MCF 10A (cell line): ENCODE measurements around the gene LRAT. TPM values are rescaled to one million over a fixed set of nuclear protein-coding genes. Genes with fewer than 3 reads are reported as not detected.

Source experiments
- BruUV-seq: library from RNA; stranded (reverse); fragments of 400-500 nt; replicated peaks from 2 replicates; lab custom pipeline; 2021; lab: Mats Ljungman, UMichigan
- CTCF ChIA-PET: fragments of 300-600 bp; sonication (Branson Sonifier 250); formaldehyde crosslinking; extraction: SDS; loops from one replicate; lab custom pipeline; 2021; ENCODE audit warnings: antibody characterized with exemption, inconsistent platforms; lab: Yijun Ruan, JAX
- POLR2A ChIA-PET: fragments of 300-600, 350-650 bp; sonication (Branson Sonifier 250); formaldehyde crosslinking; extraction: SDS; loops from one replicate; lab custom pipeline; 2020; ENCODE audit warnings: antibody characterized with exemption, inconsistent platforms; lab: Yijun Ruan, JAX
- DNase-seq: peaks from one replicate; pipeline ENCODE4 v3.0.0-alpha.2; 2018; ENCODE audit not compliant: unreplicated experiment
- H3K27ac Mint-ChIP-seq: one replicate; pipeline ENCODE4 v1.8.0; 2022; ENCODE audit warnings: mild to moderate bottlenecking, low read depth, mixed read lengths; ENCODE audit not compliant: unreplicated experiment
- H3K27me3 Mint-ChIP-seq: one replicate; pipeline ENCODE4 v1.8.0; 2022; ENCODE audit warnings: mixed read lengths; ENCODE audit not compliant: insufficient read depth, unreplicated experiment
- H3K36me3 Mint-ChIP-seq: one replicate; pipeline ENCODE4 v1.8.0; 2022; ENCODE audit warnings: mild to moderate bottlenecking, moderate library complexity, mixed read lengths; ENCODE audit not compliant: insufficient read depth, unreplicated experiment
- H3K4me1 Mint-ChIP-seq: one replicate; pipeline ENCODE4 v1.8.0; 2022; ENCODE audit warnings: mixed read lengths; ENCODE audit not compliant: insufficient read depth, unreplicated experiment
- H3K4me3 Mint-ChIP-seq: one replicate; pipeline ENCODE4 v1.8.0; 2022; ENCODE audit warnings: mild to moderate bottlenecking, moderate library complexity, mixed read lengths; ENCODE audit not compliant: unreplicated experiment
- H3K9me3 Mint-ChIP-seq: one replicate; pipeline ENCODE4 v1.8.0; 2022; ENCODE audit warnings: mixed read lengths; ENCODE audit not compliant: unreplicated experiment
- CTCF ChIP-seq: fragments of 200-600 bp; IDR thresholded peaks from one replicate; pipeline ENCODE4 v1.8.0; 2022; ENCODE audit warnings: antibody characterized with exemption, mild to moderate bottlenecking; ENCODE audit not compliant: unreplicated experiment
- intact Hi-C: fragments of 100-400 bp; cut with micrococcal nuclease; formaldehyde crosslinking; loops from 2 replicates; pipeline ENCODE4 v1.14.1; 2022
- total RNA-seq: library from RNA; stranded (reverse); gene quantifications from 2 replicates; pipeline ENCODE4 v1.2.3, GENCODE V29; 2022

Gene LRAT
- total RNA-seq, 1 experiment from 2014 or later = 5.8 TPM

GRCh38 chr4:154731756-154732155 is 12.0 kb upstream of the LRAT start:
- no peak for DNase-seq
- Mint-ChIP-seq H3K27me3 (no peaks in the 10 kb centered on the region), H3K9me3 (no peaks in the 10 kb centered on the region), H3K4me1 (peaks cover 9% of the 10 kb centered on the region), H3K36me3 (no peaks in the 10 kb centered on the region), H3K4me3 (no peak overlapping the region), H3K27ac (peak overlapping the region; percentile 2)
- intact Hi-C loops = no loop called here
- CTCF ChIA-PET = interaction anchor here (0.6 to 1.8 kb wide), 2 partner anchors 12 to 46 kb away, joined by 4 to 6 read pairs; partner anchors contain the start of gene LRAT
- POLR2A ChIA-PET = interaction anchor here (1.1 to 4.8 kb wide), 3 partner anchors 12 to 44 kb away, joined by 3 to 25 read pairs (median 17); partner anchors contain the start of gene LRAT
- no peak for TF ChIP-seq CTCF
- no TSS peak for BruUV-seq

GRCh38 chr4:154732669-154733068 is 11.1 kb upstream of the LRAT start:
- no TSS peak for BruUV-seq
- H3K27ac Mint-ChIP-seq = peak overlapping the region; percentile 2
- H3K4me3 Mint-ChIP-seq = no peak overlapping the region
- H3K27me3 Mint-ChIP-seq = no peaks in the 10 kb centered on the region
- no peak for TF ChIP-seq CTCF
- DNase-seq = peak; percentile 53
- POLR2A ChIA-PET = interaction anchor here (1.0 to 4.8 kb wide), 3 partner anchors 11 to 14 kb away, joined by 3 to 25 read pairs (median 11); partner anchors contain the start of gene LRAT
- H3K4me1 Mint-ChIP-seq = peaks cover 9% of the 10 kb centered on the region
- intact Hi-C loops = no loop called here
- H3K9me3 Mint-ChIP-seq = no peaks in the 10 kb centered on the region
- H3K36me3 Mint-ChIP-seq = no peaks in the 10 kb centered on the region
- CTCF ChIA-PET = interaction anchor here (0.7 to 1.8 kb wide), 2 partner anchors 10 to 11 kb away, joined by 3 to 6 read pairs; partner anchors contain the start of gene LRAT

- H3K27ac Mint-ChIP-seq = no peak overlapping the region
- no peaks in the 10 kb centered on the region for H3K9me3 Mint-ChIP-seq
- no peaks in the 10 kb centered on the region for H3K36me3 Mint-ChIP-seq
- H3K27me3 Mint-ChIP-seq = no peaks in the 10 kb centered on the region
- DNase-seq = no peak
- ChIA-PET CTCF (interaction anchor here (0.5 kb wide), 1 partner anchor 640 kb away, joined by 4 read pairs; no protein-coding TSS in a partner anchor), POLR2A (no interaction called here)
- BruUV-seq = no TSS peak
- H3K4me3 Mint-ChIP-seq = no peak overlapping the region
- peaks cover 14% of the 10 kb centered on the region for H3K4me1 Mint-ChIP-seq
- intact Hi-C loops = no loop called here
- TF ChIP-seq CTCF = no peak
Observed at GRCh38 chr4:154736770-154737169, 7.0 kb upstream of the LRAT start.

- H3K27ac Mint-ChIP-seq = peak overlapping the region; percentile 59
- peak; percentile 44 for DNase-seq
- H3K9me3 Mint-ChIP-seq = no peaks in the 10 kb centered on the region
- TF ChIP-seq CTCF = no peak
- POLR2A ChIA-PET = interaction anchor here (0.7 to 2.4 kb wide), 3 partner anchors 8 to 20 kb away, joined by 3 to 9 read pairs (median 3); no protein-coding TSS in a partner anchor
- no peaks in the 10 kb centered on the region for H3K27me3 Mint-ChIP-seq
- CTCF ChIA-PET = interaction anchor here (1.0 to 1.2 kb wide), 2 partner anchors 31 to 100 kb away, joined by 3 to 4 read pairs; no protein-coding TSS in a partner anchor
- BruUV-seq = no TSS peak
- no peak overlapping the region for H3K4me3 Mint-ChIP-seq
- H3K36me3 Mint-ChIP-seq = no peaks in the 10 kb centered on the region
- H3K4me1 Mint-ChIP-seq = peaks cover 5% of the 10 kb centered on the region
- intact Hi-C loops = no loop called here
Observed at GRCh38 chr4:154738426-154738825, 5.4 kb upstream of the LRAT start.
